ENCODE data around the gene HBM.
"Not testable (repeated sequence)": the region's sequence is repeated elsewhere in the genome, so short reads cannot be mapped to it uniquely, and the experiment has no call there.

HBM gene

DNA sequence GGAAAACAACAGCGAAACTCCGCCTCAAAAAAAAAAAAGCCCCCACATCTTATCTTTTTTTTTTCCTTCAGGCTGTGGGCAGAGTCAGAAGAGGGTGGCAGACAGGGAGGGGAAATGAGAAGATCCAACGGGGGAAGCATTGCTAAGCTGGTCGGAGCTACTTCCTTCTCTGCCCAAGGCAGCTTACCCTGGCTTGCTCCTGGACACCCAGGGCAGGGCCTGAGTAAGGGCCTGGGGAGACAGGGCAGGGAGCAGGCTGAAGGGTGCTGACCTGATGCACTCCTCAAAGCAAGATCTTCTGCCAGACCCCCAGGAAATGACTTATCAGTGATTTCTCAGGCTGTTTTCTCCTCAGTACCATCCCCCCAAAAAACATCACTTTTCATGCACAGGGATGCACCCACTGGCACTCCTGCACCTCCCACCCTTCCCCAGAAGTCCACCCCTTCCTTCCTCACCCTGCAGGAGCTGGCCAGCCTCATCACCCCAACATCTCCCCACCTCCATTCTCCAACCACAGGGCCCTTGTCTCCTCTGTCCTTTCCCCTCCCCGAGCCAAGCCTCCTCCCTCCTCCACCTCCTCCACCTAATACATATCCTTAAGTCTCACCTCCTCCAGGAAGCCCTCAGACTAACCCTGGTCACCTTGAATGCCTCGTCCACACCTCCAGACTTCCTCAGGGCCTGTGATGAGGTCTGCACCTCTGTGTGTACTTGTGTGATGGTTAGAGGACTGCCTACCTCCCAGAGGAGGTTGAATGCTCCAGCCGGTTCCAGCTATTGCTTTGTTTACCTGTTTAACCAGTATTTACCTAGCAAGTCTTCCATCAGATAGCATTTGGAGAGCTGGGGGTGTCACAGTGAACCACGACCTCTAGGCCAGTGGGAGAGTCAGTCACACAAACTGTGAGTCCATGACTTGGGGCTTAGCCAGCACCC, 9.5 kb downstream of the HBM start:
- TF ChIP-seq, protein P1, sequence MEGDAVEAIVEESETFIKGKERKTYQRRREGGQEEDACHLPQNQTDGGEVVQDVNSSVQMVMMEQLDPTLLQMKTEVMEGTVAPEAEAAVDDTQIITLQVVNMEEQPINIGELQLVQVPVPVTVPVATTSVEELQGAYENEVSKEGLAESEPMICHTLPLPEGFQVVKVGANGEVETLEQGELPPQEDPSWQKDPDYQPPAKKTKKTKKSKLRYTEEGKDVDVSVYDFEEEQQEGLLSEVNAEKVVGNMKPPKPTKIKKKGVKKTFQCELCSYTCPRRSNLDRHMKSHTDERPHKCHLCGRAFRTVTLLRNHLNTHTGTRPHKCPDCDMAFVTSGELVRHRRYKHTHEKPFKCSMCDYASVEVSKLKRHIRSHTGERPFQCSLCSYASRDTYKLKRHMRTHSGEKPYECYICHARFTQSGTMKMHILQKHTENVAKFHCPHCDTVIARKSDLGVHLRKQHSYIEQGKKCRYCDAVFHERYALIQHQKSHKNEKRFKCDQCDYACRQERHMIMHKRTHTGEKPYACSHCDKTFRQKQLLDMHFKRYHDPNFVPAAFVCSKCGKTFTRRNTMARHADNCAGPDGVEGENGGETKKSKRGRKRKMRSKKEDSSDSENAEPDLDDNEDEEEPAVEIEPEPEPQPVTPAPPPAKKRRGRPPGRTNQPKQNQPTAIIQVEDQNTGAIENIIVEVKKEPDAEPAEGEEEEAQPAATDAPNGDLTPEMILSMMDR (IDR thresholded peaks at IDR 0.05; ENCODE audit: low read depth, low read length), result no peak
- H3K4me3 ChIP-seq (ENCODE audit: low read depth, low read length), result no peak overlapping the region

DNA sequence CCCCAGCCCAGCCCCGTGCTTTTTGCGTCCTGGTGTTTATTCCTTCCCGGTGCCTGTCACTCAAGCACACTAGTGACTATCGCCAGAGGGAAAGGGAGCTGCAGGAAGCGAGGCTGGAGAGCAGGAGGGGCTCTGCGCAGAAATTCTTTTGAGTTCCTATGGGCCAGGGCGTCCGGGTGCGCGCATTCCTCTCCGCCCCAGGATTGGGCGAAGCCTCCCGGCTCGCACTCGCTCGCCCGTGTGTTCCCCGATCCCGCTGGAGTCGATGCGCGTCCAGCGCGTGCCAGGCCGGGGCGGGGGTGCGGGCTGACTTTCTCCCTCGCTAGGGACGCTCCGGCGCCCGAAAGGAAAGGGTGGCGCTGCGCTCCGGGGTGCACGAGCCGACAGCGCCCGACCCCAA, 10.2 kb downstream of the HBM start:
- H3K4me3 ChIP-seq (ENCODE audit: low read depth, low read length), result not testable (repeated sequence)

DNA sequence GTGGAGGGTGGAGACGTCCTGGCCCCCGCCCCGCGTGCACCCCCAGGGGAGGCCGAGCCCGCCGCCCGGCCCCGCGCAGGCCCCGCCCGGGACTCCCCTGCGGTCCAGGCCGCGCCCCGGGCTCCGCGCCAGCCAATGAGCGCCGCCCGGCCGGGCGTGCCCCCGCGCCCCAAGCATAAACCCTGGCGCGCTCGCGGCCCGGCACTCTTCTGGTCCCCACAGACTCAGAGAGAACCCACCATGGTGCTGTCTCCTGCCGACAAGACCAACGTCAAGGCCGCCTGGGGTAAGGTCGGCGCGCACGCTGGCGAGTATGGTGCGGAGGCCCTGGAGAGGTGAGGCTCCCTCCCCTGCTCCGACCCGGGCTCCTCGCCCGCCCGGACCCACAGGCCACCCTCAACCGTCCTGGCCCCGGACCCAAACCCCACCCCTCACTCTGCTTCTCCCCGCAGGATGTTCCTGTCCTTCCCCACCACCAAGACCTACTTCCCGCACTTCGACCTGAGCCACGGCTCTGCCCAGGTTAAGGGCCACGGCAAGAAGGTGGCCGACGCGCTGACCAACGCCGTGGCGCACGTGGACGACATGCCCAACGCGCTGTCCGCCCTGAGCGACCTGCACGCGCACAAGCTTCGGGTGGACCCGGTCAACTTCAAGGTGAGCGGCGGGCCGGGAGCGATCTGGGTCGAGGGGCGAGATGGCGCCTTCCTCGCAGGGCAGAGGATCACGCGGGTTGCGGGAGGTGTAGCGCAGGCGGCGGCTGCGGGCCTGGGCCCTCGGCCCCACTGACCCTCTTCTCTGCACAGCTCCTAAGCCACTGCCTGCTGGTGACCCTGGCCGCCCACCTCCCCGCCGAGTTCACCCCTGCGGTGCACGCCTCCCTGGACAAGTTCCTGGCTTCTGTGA, 11.0 kb downstream of the HBM start, which contains the start of gene HBA1:
TSS of gene HBA1 (plus strand) at position 204 of the 906 bp plus-strand sequence. CDS start at position 241, 37 bp downstream.
- H3K4me3 ChIP-seq (ENCODE audit: low read depth, low read length), result not testable (repeated sequence)

DNA sequence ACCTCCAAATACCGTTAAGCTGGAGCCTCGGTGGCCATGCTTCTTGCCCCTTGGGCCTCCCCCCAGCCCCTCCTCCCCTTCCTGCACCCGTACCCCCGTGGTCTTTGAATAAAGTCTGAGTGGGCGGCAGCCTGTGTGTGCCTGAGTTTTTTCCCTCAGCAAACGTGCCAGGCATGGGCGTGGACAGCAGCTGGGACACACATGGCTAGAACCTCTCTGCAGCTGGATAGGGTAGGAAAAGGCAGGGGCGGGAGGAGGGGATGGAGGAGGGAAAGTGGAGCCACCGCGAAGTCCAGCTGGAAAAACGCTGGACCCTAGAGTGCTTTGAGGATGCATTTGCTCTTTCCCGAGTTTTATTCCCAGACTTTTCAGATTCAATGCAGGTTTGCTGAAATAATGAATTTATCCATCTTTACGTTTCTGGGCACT, 11.6 kb downstream of the HBM start:
- H3K4me3 ChIP-seq (ENCODE audit: low read depth, low read length), result no peak overlapping the region
- TF ChIP-seq, protein P1 (IDR thresholded peaks at IDR 0.05; ENCODE audit: low read depth, low read length), result no peak

DNA sequence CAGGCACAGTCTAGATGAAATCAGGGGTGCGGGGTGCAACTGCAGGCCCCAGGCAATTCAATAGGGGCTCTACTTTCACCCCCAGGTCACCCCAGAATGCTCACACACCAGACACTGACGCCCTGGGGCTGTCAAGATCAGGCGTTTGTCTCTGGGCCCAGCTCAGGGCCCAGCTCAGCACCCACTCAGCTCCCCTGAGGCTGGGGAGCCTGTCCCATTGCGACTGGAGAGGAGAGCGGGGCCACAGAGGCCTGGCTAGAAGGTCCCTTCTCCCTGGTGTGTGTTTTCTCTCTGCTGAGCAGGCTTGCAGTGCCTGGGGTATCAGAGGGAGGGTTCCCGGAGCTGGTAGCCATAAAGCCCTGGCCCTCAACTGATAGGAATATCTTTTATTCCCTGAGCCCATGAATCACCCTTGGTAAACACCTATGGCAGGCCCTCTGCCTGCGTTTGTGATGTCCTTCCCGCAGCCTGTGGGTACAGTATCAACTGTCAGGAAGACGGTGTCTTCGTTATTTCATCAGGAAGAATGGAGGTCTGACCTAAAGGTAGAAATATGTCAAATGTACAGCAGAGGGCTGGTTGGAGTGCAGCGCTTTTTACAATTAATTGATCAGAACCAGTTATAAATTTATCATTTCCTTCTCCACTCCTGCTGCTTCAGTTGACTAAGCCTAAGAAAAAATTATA, 12.3 kb downstream of the HBM start:
- TF ChIP-seq, protein P1 (IDR thresholded peaks at IDR 0.05; ENCODE audit: low read depth, low read length), result no peak
- no peak overlapping the region for H3K4me3 ChIP-seq (ENCODE audit: low read depth, low read length)

DNA sequence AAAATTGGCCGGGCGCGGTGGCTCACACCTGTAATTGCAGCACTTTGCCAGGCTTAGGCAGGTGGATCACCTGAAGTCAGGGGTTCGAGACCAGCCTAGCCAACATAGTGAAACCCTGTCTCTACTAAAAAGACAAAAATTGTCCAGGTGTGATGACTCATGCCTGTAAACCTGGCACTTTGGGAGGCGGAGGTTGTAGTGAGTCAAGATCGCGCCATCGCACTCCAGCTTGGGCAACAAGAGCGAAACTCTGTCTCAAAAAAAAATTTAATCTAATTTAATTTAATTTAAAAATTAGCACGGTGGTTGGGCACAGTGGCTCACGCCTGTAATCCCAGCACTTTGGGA, 12.9 kb downstream of the HBM start:
- TF ChIP-seq, protein P1 (IDR thresholded peaks at IDR 0.05; ENCODE audit: low read depth, low read length), result no peak
- H3K4me3 ChIP-seq (ENCODE audit: low read depth, low read length), result no peak overlapping the region

DNA sequence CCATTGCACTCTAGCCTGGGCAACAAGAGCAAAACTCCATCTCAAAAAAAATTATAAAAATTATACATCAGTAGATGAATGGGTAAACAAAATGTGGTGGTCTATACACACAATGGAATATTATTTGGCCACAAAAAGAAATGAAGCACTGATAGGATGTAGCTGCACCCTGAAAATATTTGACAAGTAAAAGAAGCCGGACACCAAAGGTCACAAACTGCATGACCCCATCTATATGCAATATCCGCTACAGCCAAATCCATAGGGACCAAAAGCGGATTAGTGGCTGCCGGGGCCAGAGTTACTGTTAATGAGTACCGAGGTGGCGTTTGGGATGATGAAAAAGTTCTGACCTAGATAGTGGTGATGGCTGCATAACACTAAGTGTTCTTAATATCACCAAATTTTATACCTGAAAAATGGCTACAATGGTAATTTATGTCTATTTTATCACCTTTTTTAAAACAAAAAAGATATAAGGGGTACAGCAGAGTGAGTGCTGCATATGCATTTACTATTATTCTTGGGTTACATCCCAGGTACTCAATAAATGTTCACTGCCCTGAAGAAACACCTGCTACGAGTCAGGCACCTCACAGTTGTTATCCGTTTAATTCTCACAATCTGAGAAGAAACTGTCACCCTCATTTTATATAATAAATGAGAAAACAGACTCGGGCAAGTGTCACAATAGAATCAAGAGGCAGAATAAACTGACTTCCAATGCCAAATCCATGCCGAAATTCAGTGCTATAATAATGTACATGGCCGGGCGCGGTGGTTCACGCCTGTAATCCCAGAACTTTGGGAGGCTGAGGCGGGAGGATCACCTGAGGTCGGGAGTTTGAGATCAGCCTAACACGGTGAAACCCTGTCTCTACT, 13.7 kb downstream of the HBM start:
- TF ChIP-seq, protein P1 (IDR thresholded peaks at IDR 0.05; ENCODE audit: low read depth, low read length), result no peak
- H3K4me3 ChIP-seq (ENCODE audit: low read depth, low read length), result no peak overlapping the region

Data from WI38 (cell line).